Muscle layer of duodenum (tissue), 2 donors: ENCODE results near the gene ISX.

Experiments used
- H3K27ac ChIP-seq: one replicate; pipeline ENCODE4 v1.7.0; 2013; ENCODE audit warnings: mild to moderate bottlenecking, low read length
- H3K27me3 ChIP-seq: one replicate; pipeline ENCODE4 v1.7.0; 2013; ENCODE audit warnings: low read depth, mild to moderate bottlenecking, control low read depth, low read length
- H3K36me3 ChIP-seq, 2 donors: one replicate each; pipeline ENCODE4 v1.7.0; 2013; ENCODE audit warnings: low read length in 2 of 2, control low read depth in 1 of 2, mild to moderate bottlenecking in 1 of 2; ENCODE audit not compliant: insufficient read depth in 2 of 2, control insufficient read depth in 1 of 2
- H3K4me1 ChIP-seq, 2 donors: one replicate each; pipeline ENCODE4 v1.7.0; 2013; ENCODE audit warnings: low read length in 2 of 2, mild to moderate bottlenecking in 2 of 2, control low read depth in 1 of 2, moderate library complexity in 1 of 2; ENCODE audit not compliant: insufficient read depth in 2 of 2, control insufficient read depth in 1 of 2
- H3K4me3 ChIP-seq, 2 donors: one replicate each; pipeline ENCODE4 v1.7.0; 2013; ENCODE audit warnings: low read length in 2 of 2, low read depth in 1 of 2, mild to moderate bottlenecking in 1 of 2
- H3K9me3 ChIP-seq, 2 donors: one replicate each; pipeline ENCODE4 v1.7.0; 2013; ENCODE audit warnings: low read length in 2 of 2, control low read depth in 1 of 2, mild to moderate bottlenecking in 1 of 2; ENCODE audit not compliant: control insufficient read depth in 1 of 2
- donor health status: healthy.

ISX gene

GRCh38 chr22:35134637-35135036 lies 68.7 kb downstream of the ISX start:
- H3K4me1 ChIP-seq = peaks cover 0 to 5% of the 10 kb centered on the region in 2 donors
- no peak overlapping the region for H3K4me3 ChIP-seq
- peaks cover 0 to 3% of the 10 kb centered on the region in 2 donors for H3K9me3 ChIP-seq
- H3K27me3 ChIP-seq = no peaks in the 10 kb centered on the region
- peak overlapping the region; percentile 51 for H3K27ac ChIP-seq
- no peaks in the 10 kb centered on the region for H3K36me3 ChIP-seq

- H3K4me3 ChIP-seq = no peak overlapping the region
Observed at GRCh38 chr22:35135165-35135564, 69.2 kb downstream of the ISX start.

More at GRCh38 chr22:35135165-35135564, 69.2 kb downstream of the ISX start:
- Histone ChIP-seq H3K4me1 (peaks cover 0 to 5% of the 10 kb centered on the region in 2 donors), H3K27me3 (no peaks in the 10 kb centered on the region), H3K9me3 (peaks cover 0 to 3% of the 10 kb centered on the region in 2 donors), H3K27ac (peak overlapping the region; percentile 48), H3K36me3 (no peaks in the 10 kb centered on the region)
